NCI-H1436 treated with DMSO at 0.1 percent for 48 hours (cell line): Measurements from ENCODE around the gene CAPN12.
"Not testable (repeated sequence)": the region's sequence is repeated elsewhere in the genome, so short reads cannot be mapped to it uniquely, and the experiment has no call there.

ENCODE experiments used
- DNase-seq: peaks from one replicate; lab custom pipeline; 2025; lab: John Stamatoyannopoulos, UW

The CAPN12 gene

GRCh38 chr19:38770228-38770948, 26.1 kb upstream of the CAPN12 start:
- not testable (repeated sequence) for DNase-seq

- no peak for DNase-seq
Observed at GRCh38 chr19:38769635-38770211, 25.4 kb upstream of the CAPN12 start.

- DNase-seq: no peak
Observed at GRCh38 chr19:38766276-38767047, 22.2 kb upstream of the CAPN12 start.

DNA sequence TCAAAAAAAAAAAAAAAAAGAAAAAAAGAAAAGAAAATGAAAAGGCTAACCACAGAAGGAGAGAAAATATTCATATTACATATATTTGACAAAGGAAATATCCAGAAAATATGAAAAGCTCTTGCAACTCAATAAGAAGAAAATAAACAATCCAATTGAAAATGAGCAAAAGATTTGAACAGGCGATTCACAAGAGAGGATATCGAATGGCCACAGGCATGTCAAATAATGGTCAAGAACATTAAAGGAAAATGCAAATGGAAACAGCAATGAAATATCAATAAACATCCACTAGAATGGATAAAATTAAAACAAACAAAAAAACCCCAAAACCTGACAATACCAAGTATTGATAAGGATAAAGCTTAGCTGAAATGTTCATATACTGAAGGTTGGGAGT, 20.9 kb upstream of the CAPN12 start:
- DNase-seq: no peak

DNA sequence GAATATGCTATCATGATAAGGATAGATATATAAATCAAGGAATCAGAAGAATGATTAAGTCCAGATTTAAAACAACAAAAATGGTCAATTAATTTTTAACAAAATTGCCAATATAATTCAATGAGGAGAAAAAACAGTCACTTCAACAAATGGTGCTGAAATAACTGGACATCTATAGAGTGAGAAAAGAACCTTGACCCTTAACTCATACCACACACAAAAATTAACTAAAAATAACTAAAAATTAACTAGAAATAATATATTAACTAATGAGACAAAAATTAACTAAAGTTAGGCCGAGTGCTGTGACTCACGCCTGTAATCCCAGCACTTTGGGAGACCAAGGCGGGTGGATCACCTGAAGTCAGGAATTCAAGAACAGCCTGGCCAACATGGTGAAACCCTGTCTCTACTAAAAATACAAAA, 19.5 kb upstream of the CAPN12 start:
- DNase-seq: no peak

GRCh38 chr19:38761884-38762389, 17.7 kb upstream of the CAPN12 start:
- DNase-seq: not testable (repeated sequence)

DNA sequence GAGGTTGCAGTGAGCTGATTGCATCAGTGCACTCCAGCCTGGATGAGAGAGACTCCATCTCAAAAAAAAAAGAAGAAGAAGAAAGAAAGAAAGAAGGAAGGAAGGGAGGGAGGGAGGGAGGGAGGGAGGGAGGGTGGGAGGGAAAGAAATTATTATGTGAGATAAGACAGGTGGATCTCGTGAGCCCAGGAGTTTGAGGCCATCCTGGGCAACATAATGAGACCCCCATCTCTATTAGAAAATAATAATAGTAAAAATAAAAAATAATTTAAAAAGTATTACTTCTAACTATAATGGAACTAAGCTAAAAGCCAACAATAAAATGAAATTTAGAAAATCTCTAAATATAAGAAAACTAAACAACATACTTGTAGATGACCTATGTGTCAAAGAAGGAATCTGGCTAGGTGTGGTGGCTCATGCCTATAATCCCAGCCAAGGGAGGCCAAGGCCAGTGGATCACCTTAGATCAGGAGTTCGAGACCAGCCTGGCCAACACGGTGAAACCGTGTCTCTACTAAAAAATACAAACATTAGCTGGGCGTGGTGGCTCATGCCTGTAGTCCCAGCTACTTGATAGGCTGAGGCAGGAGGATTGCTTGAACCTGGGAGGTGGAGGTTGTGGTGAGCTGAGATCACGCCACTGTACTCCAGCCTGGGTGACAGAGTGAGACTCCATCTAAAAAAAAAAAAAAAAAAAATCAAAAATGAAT, 16.7 kb upstream of the CAPN12 start:
- not testable (repeated sequence) for DNase-seq

GRCh38 chr19:38759590-38760003, 15.3 kb upstream of the CAPN12 start:
- no peak for DNase-seq

DNA sequence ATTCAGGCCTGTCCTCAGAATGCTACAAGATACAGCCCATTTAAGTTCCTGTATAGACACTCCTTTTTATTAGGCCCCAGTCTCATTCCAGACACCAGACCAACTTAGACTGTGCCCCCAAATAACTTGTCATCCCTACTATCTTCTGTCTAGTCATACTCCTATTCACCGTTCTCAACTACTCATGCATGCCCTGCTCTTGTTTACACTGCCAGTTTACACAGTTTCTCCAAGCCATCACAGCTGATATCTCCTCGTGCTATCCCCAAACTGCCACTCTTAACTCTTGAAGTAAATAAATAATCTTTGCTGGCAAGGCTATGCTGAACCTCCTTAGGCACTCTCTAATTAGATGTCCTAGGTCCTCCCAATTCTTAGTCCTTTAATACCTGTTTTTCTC, 9.9 kb upstream of the CAPN12 start:
- not testable (repeated sequence) for DNase-seq

GRCh38 chr19:38753783-38754182, 9.5 kb upstream of the CAPN12 start:
- DNase-seq: not testable (repeated sequence)

GRCh38 chr19:38745316-38745715, 1.0 kb upstream of the CAPN12 start:
- no peak for DNase-seq

DNA sequence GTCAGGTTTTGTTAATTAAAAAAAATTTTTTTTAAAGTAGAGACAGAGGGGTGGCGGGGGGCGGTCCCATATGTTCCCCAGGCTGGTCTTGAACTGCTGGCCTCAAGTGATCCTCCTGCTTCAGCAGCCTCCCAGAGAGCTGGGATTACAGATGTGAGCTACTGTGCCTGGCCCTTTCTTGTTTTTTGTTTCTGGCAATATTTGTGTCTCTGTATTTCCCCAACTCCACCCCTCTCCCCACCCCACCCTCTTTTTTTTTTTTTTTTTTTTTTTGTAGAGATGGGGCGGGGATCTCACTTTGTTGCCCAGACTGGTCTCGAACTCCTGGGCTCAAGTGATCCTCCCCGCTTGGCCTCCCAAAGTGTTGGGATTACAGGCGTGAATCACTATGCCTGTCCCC, 600 bp upstream of the CAPN12 start:
- no peak for DNase-seq

- no peak for DNase-seq
Observed at GRCh38 chr19:38743394-38744297, 628 bp downstream of the CAPN12 start.

DNA sequence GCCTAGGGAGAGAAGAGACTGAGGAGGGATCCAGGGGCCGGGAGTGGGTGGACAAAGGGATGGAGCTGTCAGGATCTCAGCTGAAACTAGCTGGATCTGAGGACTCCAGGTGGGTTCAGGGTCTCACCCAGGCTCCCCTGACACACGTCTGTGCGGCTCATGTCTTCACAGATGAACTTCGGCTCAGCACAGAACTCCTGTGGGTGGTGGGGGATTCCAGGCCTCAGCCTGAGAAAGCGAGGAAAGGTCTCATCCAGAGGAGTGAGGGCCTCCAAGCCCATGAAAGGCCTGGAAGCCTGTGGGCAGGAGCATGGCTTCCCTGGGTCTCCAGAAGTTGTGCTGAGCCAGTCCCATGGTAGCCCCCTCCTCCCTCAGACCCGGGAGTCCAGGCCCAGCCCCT, 1.4 kb downstream of the CAPN12 start:
- DNase-seq: no peak

GRCh38 chr19:38742296-38742695, 2.0 kb downstream of the CAPN12 start:
- DNase-seq: no peak

- DNase-seq: no peak
Observed at GRCh38 chr19:38741670-38742069, 2.6 kb downstream of the CAPN12 start.

DNA sequence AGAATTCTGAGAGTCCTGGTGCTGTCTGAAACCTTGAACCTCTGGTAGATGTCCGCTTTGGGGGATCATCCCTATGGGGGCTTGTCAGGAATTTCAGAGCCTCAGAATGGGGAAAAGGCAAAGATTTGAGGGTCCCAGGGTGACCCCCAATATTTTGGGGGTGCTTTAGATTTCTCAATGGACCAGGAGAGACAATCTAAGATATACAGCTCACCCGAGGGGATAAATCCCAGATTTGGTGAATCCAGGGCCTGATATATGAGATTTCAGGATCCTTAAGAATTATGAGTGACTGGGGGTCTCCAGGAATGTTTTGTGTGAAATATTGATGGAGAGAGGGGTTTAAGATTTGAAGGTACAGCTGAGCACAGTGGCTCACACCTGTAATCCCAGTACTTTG, 3.3 kb downstream of the CAPN12 start:
- no peak for DNase-seq

GRCh38 chr19:38740257-38740592, 4.0 kb downstream of the CAPN12 start:
- DNase-seq: no peak

GRCh38 chr19:38739440-38740256, 4.6 kb downstream of the CAPN12 start:
- no peak for DNase-seq
